Lower lobe of right lung (tissue), 2 donors: Measurements from ENCODE around the gene SLAMF6. TPM values are rescaled to one million over a fixed set of nuclear protein-coding genes. Genes with fewer than 3 reads are reported as not detected.

Experiments
- ATAC-seq, 2 donors: fragments of 200-7000 bp; cut with Tn5 transposase; one replicate each; pipeline ENCODE4 v1.9.1; 2020 to 2022; ENCODE audit warnings: mild to moderate bottlenecking in 2 of 2, moderate library complexity in 2 of 2
- DNase-seq: peaks from one replicate; pipeline ENCODE4 v3.0.0-alpha.2; 2020
- H3K27ac ChIP-seq: fragments of 200-600 bp; one replicate; pipeline ENCODE4 v1.8.0; 2022
- H3K27me3 ChIP-seq: fragments of 200-600 bp; one replicate; pipeline ENCODE4 v1.8.0; 2022; ENCODE audit warnings: low read depth
- H3K36me3 ChIP-seq: fragments of 200-600 bp; one replicate; pipeline ENCODE4 v1.8.0; 2022; ENCODE audit warnings: mild to moderate bottlenecking
- H3K4me1 ChIP-seq: fragments of 200-600 bp; one replicate; pipeline ENCODE4 v1.8.0; 2022
- H3K4me3 ChIP-seq: fragments of 200-600 bp; one replicate; pipeline ENCODE4 v1.8.0; 2022; ENCODE audit warnings: mild to moderate bottlenecking
- H3K9me3 ChIP-seq: fragments of 200-600 bp; one replicate; pipeline ENCODE4 v1.8.0; 2022
- intact Hi-C: fragments of 100-400 bp; cut with DNase I; formaldehyde crosslinking; loops from one replicate; pipeline ENCODE4 v1.11.0; 2022
- long read RNA-seq: library from polyadenylated mRNA; unstranded; transcript quantifications from one replicate; pipeline ENCODE4 v2.0.0, GENCODE V29; 2021
- total RNA-seq: library from RNA; stranded (reverse); fragmentation: NEBNext Ultra II Directional; extraction: Animal tissue kit (Norgen Biotek cat#: 25700); gene quantifications from one replicate; pipeline ENCODE4 v1.2.1, GENCODE V29; 2021
- TF ChIP-seq, protein P1 (sequence below): fragments of 200-600 bp; IDR thresholded peaks from one replicate; pipeline ENCODE4 v1.8.0; 2022; ENCODE audit warnings: antibody characterized with exemption, mild to moderate bottlenecking
- donor health status: DM: no; HTN: yes; CAD: no; lungs with severe emphysema.

Gene SLAMF6
- total RNA-seq, result 4.8 TPM
- long read RNA-seq, partial matches to known transcripts, result 0 of 4 reads
- long read RNA-seq, other reads (novel, unspliced or antisense), result 2 of 4 reads

DNA sequence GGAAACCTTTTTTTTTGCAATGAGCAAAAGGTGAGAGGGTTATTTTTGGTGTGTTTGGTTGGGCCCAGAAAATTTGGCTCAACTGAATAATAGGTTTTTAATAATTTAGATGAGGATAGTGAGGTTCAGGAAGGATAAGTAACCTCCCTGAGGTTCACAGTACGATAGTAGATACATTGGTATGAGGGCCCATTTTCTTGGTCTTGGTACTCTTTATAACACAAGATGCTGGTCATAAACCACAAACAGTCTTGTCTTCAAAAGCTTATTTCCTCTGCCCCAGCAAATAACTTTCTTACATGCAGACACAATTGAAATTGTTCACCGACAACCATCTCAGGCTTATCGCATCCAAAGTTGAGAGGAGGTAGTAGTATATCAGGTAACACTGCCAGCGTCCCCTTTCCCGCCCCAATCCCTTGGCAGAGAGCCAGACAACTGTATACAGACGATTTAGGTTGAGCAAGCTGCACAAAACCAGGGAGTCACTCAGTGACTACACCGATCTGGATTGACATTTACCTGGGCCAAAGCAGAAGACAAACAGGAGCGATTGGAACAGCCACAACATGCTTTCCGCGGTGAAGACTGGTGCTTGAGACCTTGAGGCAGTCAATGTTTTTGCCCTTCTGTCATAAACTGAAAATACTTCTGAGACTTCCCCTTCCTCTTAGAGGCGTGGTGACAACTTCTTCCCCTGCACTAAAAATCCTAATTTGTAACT lies at the start of gene SLAMF6:
TSS of gene SLAMF6 (minus strand) at position 634 of the 724 bp plus-strand sequence. CDS start at position 571, 63 bp downstream.
- Histone ChIP-seq H3K36me3 (no peaks in the 10 kb centered on the region), H3K4me3 (peak within 1 kb of the TSS; percentile 38), H3K9me3 (peaks cover 8% of the 10 kb centered on the region), H3K27ac (peak within 1 kb of the TSS; percentile 8), H3K27me3 (no peaks in the 10 kb centered on the region), H3K4me1 (peaks cover 14% of the 10 kb centered on the region)
- intact Hi-C loops, result no loop called here
- DNase-seq (no peak), ATAC-seq (no peak)
- TF ChIP-seq, protein P1, sequence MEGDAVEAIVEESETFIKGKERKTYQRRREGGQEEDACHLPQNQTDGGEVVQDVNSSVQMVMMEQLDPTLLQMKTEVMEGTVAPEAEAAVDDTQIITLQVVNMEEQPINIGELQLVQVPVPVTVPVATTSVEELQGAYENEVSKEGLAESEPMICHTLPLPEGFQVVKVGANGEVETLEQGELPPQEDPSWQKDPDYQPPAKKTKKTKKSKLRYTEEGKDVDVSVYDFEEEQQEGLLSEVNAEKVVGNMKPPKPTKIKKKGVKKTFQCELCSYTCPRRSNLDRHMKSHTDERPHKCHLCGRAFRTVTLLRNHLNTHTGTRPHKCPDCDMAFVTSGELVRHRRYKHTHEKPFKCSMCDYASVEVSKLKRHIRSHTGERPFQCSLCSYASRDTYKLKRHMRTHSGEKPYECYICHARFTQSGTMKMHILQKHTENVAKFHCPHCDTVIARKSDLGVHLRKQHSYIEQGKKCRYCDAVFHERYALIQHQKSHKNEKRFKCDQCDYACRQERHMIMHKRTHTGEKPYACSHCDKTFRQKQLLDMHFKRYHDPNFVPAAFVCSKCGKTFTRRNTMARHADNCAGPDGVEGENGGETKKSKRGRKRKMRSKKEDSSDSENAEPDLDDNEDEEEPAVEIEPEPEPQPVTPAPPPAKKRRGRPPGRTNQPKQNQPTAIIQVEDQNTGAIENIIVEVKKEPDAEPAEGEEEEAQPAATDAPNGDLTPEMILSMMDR, result no peak

DNA sequence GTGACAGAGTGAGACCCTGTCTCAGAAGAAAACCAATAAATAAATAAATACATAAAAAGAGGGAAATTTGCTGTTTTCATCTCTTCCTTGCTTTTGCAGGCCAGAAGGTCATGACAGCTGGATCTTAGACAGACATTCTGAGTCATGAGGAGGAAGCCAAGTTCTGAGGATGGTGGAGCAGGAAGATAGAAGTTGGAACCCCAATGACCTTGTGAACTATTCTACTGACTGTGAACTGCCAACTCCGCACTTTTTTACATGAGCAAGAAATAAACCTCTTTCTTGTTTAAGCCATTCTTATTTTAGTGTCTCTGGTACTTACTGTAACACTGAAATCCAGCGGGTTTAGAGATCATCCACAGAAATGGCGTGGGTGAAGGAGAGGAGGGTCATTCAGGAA lies 47.8 kb upstream of the SLAMF6 start:
- Histone ChIP-seq H3K9me3 (no peaks in the 10 kb centered on the region), H3K4me1 (peaks cover 13% of the 10 kb centered on the region), H3K4me3 (no peak overlapping the region), H3K27ac (no peak overlapping the region), H3K27me3 (no peaks in the 10 kb centered on the region), H3K36me3 (no peaks in the 10 kb centered on the region)
- ATAC-seq, result peak in 1 of 2 donors; percentile 36
- DNase-seq, result no peak
- TF ChIP-seq, protein P1, result no peak
- intact Hi-C loops, result no loop called here

DNA sequence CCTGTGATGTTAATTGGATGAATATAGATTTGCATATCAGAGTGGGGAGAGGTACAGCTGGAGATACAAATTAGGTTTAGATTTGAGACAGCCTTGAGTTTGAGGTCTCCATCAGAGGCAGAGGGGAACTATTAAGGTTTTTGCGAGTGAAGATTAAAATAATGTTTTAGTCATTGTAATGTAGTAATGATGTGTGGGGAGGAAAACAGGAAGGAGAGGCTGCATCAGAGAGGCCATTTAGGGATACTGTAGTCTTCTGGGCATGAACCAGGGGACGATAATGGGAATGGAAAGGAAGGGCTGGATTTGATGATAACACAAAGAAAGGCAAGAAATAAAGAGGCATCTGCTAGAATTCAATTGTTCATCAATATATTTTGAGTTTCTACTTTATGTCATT lies 46.8 kb upstream of the SLAMF6 start:
- Histone ChIP-seq H3K36me3 (no peaks in the 10 kb centered on the region), H3K27ac (no peak overlapping the region), H3K4me1 (peaks cover 15% of the 10 kb centered on the region), H3K27me3 (no peaks in the 10 kb centered on the region), H3K4me3 (no peak overlapping the region), H3K9me3 (no peaks in the 10 kb centered on the region)
- ATAC-seq (no peak), DNase-seq (no peak)
- TF ChIP-seq, protein P1, result no peak
- intact Hi-C loops, result no loop called here

DNA sequence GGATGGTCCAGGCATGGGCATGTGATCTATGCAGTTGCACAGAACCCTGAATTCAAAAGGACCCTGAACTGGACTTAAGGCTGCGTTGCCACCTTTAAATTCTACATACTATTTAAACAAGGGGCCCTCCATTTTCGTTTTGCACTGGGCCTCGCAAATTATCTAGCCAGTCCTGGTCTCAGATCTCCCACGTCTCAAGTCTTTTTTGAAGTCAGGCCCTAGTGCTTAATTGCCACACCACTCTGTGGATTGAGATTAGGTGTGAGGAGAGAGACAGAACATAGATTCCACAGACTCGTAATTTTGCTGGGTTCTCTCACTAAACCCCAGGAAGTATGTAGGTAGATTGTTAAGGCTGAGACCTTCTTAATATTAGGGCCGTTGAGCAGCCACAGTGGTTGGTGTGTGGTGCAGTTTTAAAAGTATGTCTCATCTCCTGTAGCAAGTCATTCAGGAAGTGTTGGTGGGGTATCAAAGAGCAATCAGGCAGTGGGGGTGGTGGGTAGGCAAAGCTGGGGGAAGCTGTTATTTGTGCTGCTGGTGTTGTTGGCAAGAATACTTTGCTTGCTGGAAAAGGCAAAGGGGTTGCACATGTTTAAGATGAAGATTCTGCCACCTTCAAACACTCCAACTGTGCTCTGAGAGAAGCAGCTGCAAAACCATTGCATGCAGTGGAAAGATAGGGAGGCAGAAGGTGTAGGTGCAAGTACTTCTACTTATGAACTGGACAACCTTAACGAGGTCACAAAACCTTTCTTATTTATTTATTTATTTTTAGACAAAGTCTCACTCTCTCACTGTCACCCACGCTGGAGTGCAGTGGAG lies 45.0 kb upstream of the SLAMF6 start:
- TF ChIP-seq, protein P1, result no peak
- DNase-seq, result no peak
- Histone ChIP-seq H3K9me3 (peaks cover 2% of the 10 kb centered on the region), H3K27me3 (no peaks in the 10 kb centered on the region), H3K27ac (peak overlapping the region; percentile 41), H3K4me1 (peaks cover 8% of the 10 kb centered on the region), H3K4me3 (no peak overlapping the region), H3K36me3 (no peaks in the 10 kb centered on the region)
- intact Hi-C loops, result no loop called here
- ATAC-seq, result peak; percentile 52 to 62

DNA sequence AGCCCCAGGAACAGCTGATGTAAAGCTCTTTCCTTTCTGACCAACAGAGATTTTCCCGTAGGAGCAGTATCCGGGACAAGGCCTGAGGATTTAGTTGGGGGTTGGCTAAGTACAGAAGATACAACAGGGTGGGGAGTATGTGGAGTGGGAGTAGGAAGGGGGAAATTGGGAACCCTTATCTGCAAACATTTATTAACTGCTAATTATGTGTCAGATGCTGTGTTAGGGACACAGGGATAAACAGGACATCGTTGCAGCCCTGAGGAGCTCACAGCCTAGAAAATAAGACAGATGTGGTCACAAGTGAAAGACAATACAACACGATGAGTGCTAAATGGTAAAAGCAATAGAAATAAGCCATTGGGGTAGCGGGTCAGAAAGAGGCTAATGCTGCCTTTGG lies 44.3 kb upstream of the SLAMF6 start:
- no peak for ATAC-seq
- TF ChIP-seq, protein P1, result no peak
- Histone ChIP-seq H3K9me3 (peaks cover 6% of the 10 kb centered on the region), H3K4me1 (peaks cover 8% of the 10 kb centered on the region), H3K4me3 (no peak overlapping the region), H3K27ac (peak overlapping the region; percentile 41), H3K36me3 (no peaks in the 10 kb centered on the region), H3K27me3 (no peaks in the 10 kb centered on the region)
- no peak for DNase-seq
- intact Hi-C loops, result no loop called here
